Skin epidermis (tissue), 12 donors: Measurements from ENCODE around the gene MME.

Source experiments
- H3K27ac ChIP-seq, 21 experiments: fragments of 200-600 bp; sonication (generic) in 11 of 21; one replicate each; pipeline ENCODE4 v1.5.0; 2020; ENCODE audit warnings: mild to moderate bottlenecking in 3 of 21, inconsistent platforms in 2 of 21, moderate library complexity in 2 of 21
- H3K4me3 ChIP-seq, 7 experiments: fragments of 200-600 bp; sonication (generic) in 2 of 7; one replicate each; pipeline ENCODE4 v1.5.0; 2020; ENCODE audit warnings: inconsistent platforms in 2 of 7, mild to moderate bottlenecking in 2 of 7, moderate library complexity in 1 of 7

MME gene

DNA sequence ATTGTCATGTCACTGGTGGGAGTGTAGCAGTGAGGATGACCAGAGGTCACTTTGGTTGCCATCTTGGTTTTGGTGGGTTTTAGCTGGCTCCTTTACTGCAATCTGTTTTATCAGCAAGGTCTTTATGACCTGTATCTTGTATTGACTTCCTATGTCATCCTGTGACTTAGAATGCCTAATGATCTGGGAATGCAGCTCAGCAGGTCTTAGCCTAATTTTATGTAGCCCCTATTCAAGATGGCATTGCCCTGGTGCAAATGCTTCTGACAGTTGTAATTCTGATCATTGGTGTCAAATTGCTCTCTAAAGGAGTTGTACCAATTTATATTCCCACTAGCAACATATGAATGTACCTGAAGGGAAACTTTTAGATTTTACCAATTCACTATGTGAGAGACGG is 139.0 kb downstream of the MME start:
- Histone ChIP-seq H3K4me3 (no peak overlapping the region), H3K27ac (no peak overlapping the region)

- H3K4me3 ChIP-seq: no peak overlapping the region
- H3K27ac ChIP-seq: no peak overlapping the region
Observed at GRCh38 chr3:155225417-155225816, 145.3 kb downstream of the MME start.

DNA sequence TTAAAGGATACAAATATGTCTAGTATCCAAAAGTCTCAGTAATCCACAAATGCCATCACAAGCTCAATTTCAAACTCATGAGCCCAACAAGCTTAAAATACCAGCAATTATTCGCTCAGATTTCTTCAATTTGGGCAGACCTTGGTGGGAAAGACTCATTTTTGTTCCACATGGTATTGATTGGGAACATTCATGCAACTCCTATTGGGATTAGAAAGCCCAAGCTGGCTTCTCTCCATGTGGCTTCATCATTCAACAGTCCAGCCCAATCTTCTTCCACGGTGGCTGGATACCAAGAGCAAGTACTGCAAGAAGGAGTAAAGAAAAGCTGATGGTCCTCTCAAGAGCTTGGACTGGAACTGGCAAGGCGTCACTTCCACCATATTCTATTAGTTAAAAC is 147.0 kb downstream of the MME start:
- Histone ChIP-seq H3K27ac (no peak overlapping the region), H3K4me3 (no peak overlapping the region)

DNA sequence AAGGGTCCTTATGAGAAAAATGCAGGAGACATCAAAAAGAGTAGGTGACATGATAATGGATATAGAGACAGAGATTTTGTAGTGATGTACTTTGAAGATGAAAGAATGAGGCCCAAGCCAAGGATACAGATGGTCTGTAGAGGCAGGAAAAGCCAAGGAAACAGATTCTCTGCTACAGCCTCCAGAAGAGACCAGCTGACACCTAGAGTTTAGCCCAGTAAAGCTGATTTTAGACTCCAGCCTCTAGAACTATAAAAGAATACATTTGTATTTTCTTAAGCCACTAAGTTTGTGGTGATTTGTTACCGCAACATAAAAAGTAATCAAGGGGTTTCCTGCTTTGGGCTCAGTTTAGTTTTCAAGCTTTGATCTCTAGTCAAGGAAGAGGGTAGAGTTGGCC is 148.6 kb downstream of the MME start:
- H3K27ac ChIP-seq: no peak overlapping the region
- H3K4me3 ChIP-seq: no peak overlapping the region

GRCh38 chr3:155229086-155229485 is 149.0 kb downstream of the MME start:
- Histone ChIP-seq H3K27ac (no peak overlapping the region), H3K4me3 (no peak overlapping the region)

- Histone ChIP-seq H3K27ac (no peak overlapping the region), H3K4me3 (no peak overlapping the region)
Observed at GRCh38 chr3:155230382-155230781, 150.3 kb downstream of the MME start.

DNA sequence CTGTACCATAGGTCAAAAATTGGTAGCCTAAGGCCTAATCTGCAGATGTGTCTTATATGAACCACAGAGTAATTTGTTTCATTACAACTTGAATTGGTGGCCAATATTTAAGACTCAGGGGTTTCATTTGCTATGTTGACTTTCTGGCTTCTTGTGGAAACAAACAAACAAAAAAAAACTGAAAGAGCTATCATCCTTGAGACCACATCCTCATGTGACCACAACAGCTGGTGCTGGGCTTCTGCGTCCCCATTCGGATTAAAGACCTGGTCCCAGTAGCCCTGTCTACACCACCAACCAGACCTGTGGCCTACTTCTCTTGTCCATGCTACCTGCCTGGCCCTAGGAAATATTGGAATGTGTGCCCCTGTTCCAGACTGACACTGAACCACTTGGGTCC is 151.7 kb downstream of the MME start:
- H3K27ac ChIP-seq: peak overlapping the region in 9 of 21 experiments; percentile 4 to 65 (median 40)
- H3K4me3 ChIP-seq: no peak overlapping the region

- Histone ChIP-seq H3K27ac (peak overlapping the region in 10 of 21 experiments; percentile 3 to 65 (median 40)), H3K4me3 (no peak overlapping the region)
Observed at GRCh38 chr3:155232605-155233004, 152.5 kb downstream of the MME start.

GRCh38 chr3:155233213-155233612 is 153.1 kb downstream of the MME start:
- H3K4me3 ChIP-seq: no peak overlapping the region
- peak overlapping the region in 8 of 21 experiments; percentile 3 to 64 (median 40) for H3K27ac ChIP-seq
